Measurements from ENCODE around the gene MRPS26.

The MRPS26 gene

GRCh38 chr20:3045816-3046676 lies at the start of gene MRPS26:
MRPS26 (plus strand) TSS chr20:3046052; CDS start chr20:3046069, 17 bp downstream.
- TF ChIP-seq CTCF (conservative IDR thresholded peaks at IDR 0.05; ENCODE audit: low read length): no peak
- peak; percentile 85 for DNase-seq (ENCODE audit: low read depth)
- H3K4me3 ChIP-seq (ENCODE audit: low read length): peak within 1 kb of the TSS; percentile 79

GRCh38 chr20:2998728-2999127 lies 47.1 kb upstream of the MRPS26 start:
- DNase-seq (ENCODE audit: low read depth): no peak
- H3K4me3 ChIP-seq (ENCODE audit: low read length): no peak overlapping the region
- TF ChIP-seq CTCF (conservative IDR thresholded peaks at IDR 0.05; ENCODE audit: low read length): no peak

GRCh38 chr20:3000852-3001523 lies 44.9 kb upstream of the MRPS26 start:
- peak; percentile 64 for TF ChIP-seq CTCF (conservative IDR thresholded peaks at IDR 0.05; ENCODE audit: low read length)
- peak; percentile 69 for DNase-seq (ENCODE audit: low read depth)
- H3K4me3 ChIP-seq (ENCODE audit: low read length): no peak overlapping the region

GRCh38 chr20:3003416-3003815 lies 42.4 kb upstream of the MRPS26 start:
- no peak overlapping the region for H3K4me3 ChIP-seq (ENCODE audit: low read length)
- TF ChIP-seq CTCF (conservative IDR thresholded peaks at IDR 0.05; ENCODE audit: low read length): no peak
- no peak for DNase-seq (ENCODE audit: low read depth)

GRCh38 chr20:3010985-3011723 lies 34.7 kb upstream of the MRPS26 start:
- peak; percentile 39 for DNase-seq (ENCODE audit: low read depth)
- H3K4me3 ChIP-seq (ENCODE audit: low read length): no peak overlapping the region
- TF ChIP-seq CTCF (conservative IDR thresholded peaks at IDR 0.05; ENCODE audit: low read length): no peak

- no peak for DNase-seq (ENCODE audit: low read depth)
- no peak for TF ChIP-seq CTCF (conservative IDR thresholded peaks at IDR 0.05; ENCODE audit: low read length)
- H3K4me3 ChIP-seq (ENCODE audit: low read length): no peak overlapping the region
Observed at GRCh38 chr20:3011752-3012151, 34.1 kb upstream of the MRPS26 start.

Data from AG10803 (cell line).